Liver (tissue), 9 donors: Measurements from ENCODE around the gene TMEM109. TPM values are rescaled to one million over a fixed set of nuclear protein-coding genes. Genes with fewer than 3 reads are reported as not detected.

Experiments
- DNase-seq: peaks from one replicate; pipeline ENCODE4 v3.0.0-alpha.2; 2017; ENCODE audit warnings: low spot score
- H3K27ac ChIP-seq, 2 donors: one replicate each; pipeline ENCODE4 v1.7.0; 2013; ENCODE audit warnings: inconsistent platforms in 2 of 2, low read length in 2 of 2, control low read depth in 1 of 2, low read depth in 1 of 2, mild to moderate bottlenecking in 1 of 2
- H3K27me3 ChIP-seq, 4 donors: one replicate each; pipeline versions ENCODE4 v1.6.1 to v1.7.0; 2013; ENCODE audit warnings: low read length in 3 of 4, inconsistent platforms in 1 of 4, mild to moderate bottlenecking in 1 of 4, moderate library complexity in 1 of 4; ENCODE audit not compliant: control insufficient read depth in 4 of 4, insufficient read depth in 4 of 4
- H3K36me3 ChIP-seq, 4 donors: one replicate each; pipeline versions ENCODE4 v1.6.1 to v1.7.0; 2013; ENCODE audit warnings: low read length in 3 of 4, mild to moderate bottlenecking in 3 of 4, low read depth in 1 of 4, moderate library complexity in 1 of 4; ENCODE audit not compliant: control insufficient read depth in 4 of 4, insufficient read depth in 3 of 4
- H3K4me1 ChIP-seq, 4 donors: one replicate each; pipeline versions ENCODE4 v1.6.1 to v1.7.0; 2013; ENCODE audit warnings: low read length in 3 of 4, mild to moderate bottlenecking in 3 of 4, moderate library complexity in 1 of 4; ENCODE audit not compliant: control insufficient read depth in 4 of 4, insufficient read depth in 4 of 4
- H3K4me3 ChIP-seq, 3 donors: one replicate each; pipeline versions ENCODE4 v1.6.1 to v1.7.0; 2013; ENCODE audit warnings: low read length in 3 of 3, control low read depth in 1 of 3, low read depth in 1 of 3, mild to moderate bottlenecking in 1 of 3
- H3K9ac ChIP-seq, 2 donors: one replicate each; pipeline ENCODE4 v1.7.0; 2013; ENCODE audit warnings: low read length in 2 of 2, mild to moderate bottlenecking in 2 of 2, moderate library complexity in 2 of 2, control low read depth in 1 of 2, low read depth in 1 of 2
- H3K9me3 ChIP-seq, 4 donors: one replicate each; pipeline versions ENCODE4 v1.6.1 to v1.7.0; 2013; ENCODE audit warnings: low read length in 3 of 4; ENCODE audit not compliant: control insufficient read depth in 4 of 4
- ATF3 ChIP-seq: IDR thresholded peaks from 2 replicates; pipeline ENCODE4 v1.6.1; 2016; ENCODE audit warnings: antibody characterized with exemption
- CTCF ChIP-seq: fragments of 150-350 bp; IDR thresholded peaks from 2 replicates; pipeline ENCODE4 v1.5.1; 2017; ENCODE audit warnings: improper control_type of control experiment, low read depth, low read length; ENCODE audit not compliant: missing input control
- EGR1 ChIP-seq, 2 donors: IDR thresholded peaks; 2 replicates each; pipeline ENCODE4 v1.6.1; 2016 to 2018; ENCODE audit warnings: antibody characterized with exemption in 2 of 2, low read depth in 2 of 2
- FOXA1 ChIP-seq: IDR thresholded peaks from 2 replicates; pipeline ENCODE4 v1.6.1; 2016; ENCODE audit warnings: antibody characterized with exemption
- FOXA2 ChIP-seq: IDR thresholded peaks from 2 replicates; pipeline ENCODE4 v1.6.1; 2016; ENCODE audit warnings: antibody characterized with exemption
- GABPA ChIP-seq, 2 donors: IDR thresholded peaks in 1 of 2; conservative IDR thresholded peaks in 1 of 2; 2 replicates each; pipeline ENCODE4 v1.6.1; 2016; ENCODE audit warnings: antibody characterized with exemption in 2 of 2, mild to moderate bottlenecking in 1 of 2, moderate library complexity in 1 of 2
- HNF4A ChIP-seq, 2 donors: conservative IDR thresholded peaks; 2 replicates each; pipeline ENCODE4 v1.6.1; 2016; ENCODE audit warnings: antibody characterized with exemption in 2 of 2, mild to moderate bottlenecking in 2 of 2
- JUND ChIP-seq, 2 donors: IDR thresholded peaks; 2 replicates each; pipeline ENCODE4 v1.6.1; 2016; ENCODE audit warnings: antibody characterized with exemption in 2 of 2
- MAX ChIP-seq: IDR thresholded peaks from 2 replicates; pipeline ENCODE4 v1.6.1; 2016; ENCODE audit warnings: antibody characterized with exemption
- NR2F2 ChIP-seq: IDR thresholded peaks from 2 replicates; pipeline ENCODE4 v1.6.1; 2016; ENCODE audit warnings: antibody characterized with exemption
- RAD21 ChIP-seq, 2 donors: IDR thresholded peaks; 2 replicates each; pipeline ENCODE4 v1.6.1; 2016; ENCODE audit warnings: antibody characterized with exemption in 2 of 2, mild to moderate bottlenecking in 2 of 2
- REST ChIP-seq: IDR thresholded peaks from 2 replicates; pipeline ENCODE4 v1.6.1; 2016; ENCODE audit warnings: antibody characterized with exemption, mild to moderate bottlenecking
- RXRA ChIP-seq, 2 donors: IDR thresholded peaks; 2 replicates each; pipeline ENCODE4 v1.6.1; 2017 to 2018; ENCODE audit warnings: antibody characterized with exemption in 2 of 2, mild to moderate bottlenecking in 1 of 2
- SP1 ChIP-seq: IDR thresholded peaks from 2 replicates; pipeline ENCODE4 v1.6.1; 2018; ENCODE audit warnings: antibody characterized with exemption, mild to moderate bottlenecking
- TAF1 ChIP-seq: conservative IDR thresholded peaks from 2 replicates; pipeline ENCODE4 v1.6.1; 2016; ENCODE audit warnings: antibody characterized with exemption, mild to moderate bottlenecking
- YY1 ChIP-seq: IDR thresholded peaks from 2 replicates; pipeline ENCODE4 v1.6.1; 2016; ENCODE audit warnings: antibody characterized with exemption, mild to moderate bottlenecking
- ZBTB33 ChIP-seq: IDR thresholded peaks from 2 replicates; pipeline ENCODE4 v1.6.1; 2016; ENCODE audit warnings: antibody characterized with exemption
- WGBS: extraction: QIAGEN DNeasy Blood & Tissue Kit; methylation state at CpG from one replicate; pipeline ENCODE4 v1.1.7; 2013; 5-methylcytosine and 5-hydroxymethylcytosine counted together
- polyA plus RNA-seq, 2 donors: library from polyadenylated mRNA; stranded (reverse) in 1 of 2; unstranded in 1 of 2; fragments of 200-250 nt in 1 of 2; fragments of >200 nt in 1 of 2; fragmentation: Nextera tagmentation in 1 of 2; extraction: Ambion mirVana in 1 of 2; gene quantifications; one replicate each; pipeline versions ENCODE4 v1.2.1 to v1.2.3, GENCODE V29; 2013 to 2015
- total RNA-seq, 2 donors: library from RNA; depleted of rRNA; stranded (reverse); fragments of >200 nt; gene quantifications; one replicate each; pipeline ENCODE4 v1.2.3, GENCODE V29; 2014
- donor health status: healthy.
- donor health status: healthy.
- donor health status: healthy.
- donor health status: healthy.
- donor health status: healthy.

The TMEM109 gene
- total and polyA plus RNA-seq, 4 donors: 20.6 to 40.3 (median 30.6) TPM

- H3K9ac ChIP-seq: no peak overlapping the region
- peaks cover 8 to 63% (median 54%) of the 10 kb centered on the region in 4 donors for H3K36me3 ChIP-seq
- DNase-seq: no peak
- H3K27me3 ChIP-seq: no peaks in the 10 kb centered on the region
- no peak overlapping the region for H3K4me3 ChIP-seq
- H3K27ac ChIP-seq: no peak overlapping the region
- TF ChIP-seq RAD21 (IDR thresholded peaks at IDR 0.05) (no peak), GABPA (IDR thresholded peaks at IDR 0.05 in 1 of 2, conservative IDR thresholded peaks at IDR 0.05 in 1 of 2) (no peak), SP1 (no peak), YY1 (no peak)
- peaks cover 0 to 37% (median 27%) of the 10 kb centered on the region in 4 donors for H3K4me1 ChIP-seq
- WGBS: 81% methylated on average over 13 of the region's 13 CpGs
- H3K9me3 ChIP-seq: no peaks in the 10 kb centered on the region
Measured at GRCh38 chr11:60900673-60901404, 13.1 kb upstream of the TMEM109 start.

- peaks cover 6 to 45% (median 38%) of the 10 kb centered on the region in 4 donors for H3K36me3 ChIP-seq
- WGBS: 87% methylated on average over 11 of the region's 11 CpGs
- H3K27me3 ChIP-seq: no peaks in the 10 kb centered on the region
- no peak overlapping the region for H3K9ac ChIP-seq
- no peak overlapping the region for H3K4me3 ChIP-seq
- H3K27ac ChIP-seq: no peak overlapping the region
- H3K4me1 ChIP-seq: peaks cover 2 to 47% (median 29%) of the 10 kb centered on the region in 4 donors
- DNase-seq: no peak
- TF ChIP-seq ZBTB33 (no peak), RXRA (IDR thresholded peaks at IDR 0.05) (no peak), MAX (no peak), JUND (IDR thresholded peaks at IDR 0.05) (no peak), TAF1 (no peak), HNF4A (conservative IDR thresholded peaks at IDR 0.05) (no peak), CTCF (no peak), EGR1 (IDR thresholded peaks at IDR 0.05; ENCODE audit: low read depth in 2 of 2) (no peak), FOXA1 (no peak), NR2F2 (no peak)
- no peaks in the 10 kb centered on the region for H3K9me3 ChIP-seq
Measured at GRCh38 chr11:60902625-60903024, 11.3 kb upstream of the TMEM109 start.

GRCh38 chr11:60905047-60905446 is 8.9 kb upstream of the TMEM109 start:
- DNase-seq: no peak
- Histone ChIP-seq H3K27me3 (no peaks in the 10 kb centered on the region), H3K36me3 (peaks cover 0 to 30% (median 22%) of the 10 kb centered on the region in 4 donors), H3K27ac (peak overlapping the region; percentile 92 to 97), H3K9me3 (no peaks in the 10 kb centered on the region), H3K4me3 (peak overlapping the region; percentile 86 to 93 (median 91)), H3K4me1 (peaks cover 2 to 45% (median 29%) of the 10 kb centered on the region in 4 donors), H3K9ac (peak overlapping the region; percentile 46 to 97)
- 62% methylated on average over 6 of the region's 6 CpGs for WGBS
- TF ChIP-seq REST (no peak), HNF4A (conservative IDR thresholded peaks at IDR 0.05) (no peak), JUND (IDR thresholded peaks at IDR 0.05) (no peak), NR2F2 (no peak), RXRA (IDR thresholded peaks at IDR 0.05) (no peak), YY1 (no peak), ATF3 (no peak), GABPA (IDR thresholded peaks at IDR 0.05 in 1 of 2, conservative IDR thresholded peaks at IDR 0.05 in 1 of 2) (no peak), SP1 (no peak), ZBTB33 (no peak), FOXA2 (no peak), EGR1 (IDR thresholded peaks at IDR 0.05; ENCODE audit: low read depth in 2 of 2) (no peak)
